ENCODE results near the gene NUDT17. TPM values are rescaled to one million over a fixed set of nuclear protein-coding genes. Genes with fewer than 3 reads are reported as not detected.
A peak's percentile ranks its signal among the peaks of the same experiment; 100 is the strongest.

Gene NUDT17
- polyA plus RNA-seq, 1 of the 3 experiments (the other 2 are of a cell fraction): 8.1 TPM

DNA sequence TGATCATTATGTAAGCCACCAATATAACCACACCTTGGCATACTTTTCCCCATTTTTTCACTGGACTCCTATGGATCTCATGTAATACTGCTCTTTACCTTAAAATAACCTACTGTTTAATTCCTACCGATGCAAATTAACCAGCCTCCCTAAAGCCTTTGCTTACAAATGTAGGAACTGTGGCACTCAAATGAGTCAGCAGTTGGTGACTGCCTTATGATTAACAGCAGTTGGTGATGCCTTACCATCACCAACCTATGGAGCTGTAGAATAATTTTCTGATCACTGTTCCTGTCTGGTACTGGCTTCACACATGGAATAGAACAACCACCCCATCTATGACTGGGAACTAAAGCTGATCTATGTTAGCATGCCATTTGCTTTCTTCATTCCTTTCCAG, 7.8 kb upstream of the NUDT17 start:
- H3K9me2 ChIP-seq: no peaks in the 10 kb centered on the region
- ChIA-PET CTCF (interaction anchor here (1.2 kb wide), 1 partner anchor 10 kb away, joined by 3 read pairs; no protein-coding TSS in a partner anchor), POLR2A (no interaction called here)
- no peak overlapping the region for H3K27ac ChIP-seq (ENCODE audit: low read depth in 2 of 2, low read length in 1 of 2)
- H3K4me3 ChIP-seq (ENCODE audit: low read depth in 2 of 2, low read length in 1 of 2): no peak overlapping the region
- DNase-seq: no peak
- TF ChIP-seq, protein P1, sequence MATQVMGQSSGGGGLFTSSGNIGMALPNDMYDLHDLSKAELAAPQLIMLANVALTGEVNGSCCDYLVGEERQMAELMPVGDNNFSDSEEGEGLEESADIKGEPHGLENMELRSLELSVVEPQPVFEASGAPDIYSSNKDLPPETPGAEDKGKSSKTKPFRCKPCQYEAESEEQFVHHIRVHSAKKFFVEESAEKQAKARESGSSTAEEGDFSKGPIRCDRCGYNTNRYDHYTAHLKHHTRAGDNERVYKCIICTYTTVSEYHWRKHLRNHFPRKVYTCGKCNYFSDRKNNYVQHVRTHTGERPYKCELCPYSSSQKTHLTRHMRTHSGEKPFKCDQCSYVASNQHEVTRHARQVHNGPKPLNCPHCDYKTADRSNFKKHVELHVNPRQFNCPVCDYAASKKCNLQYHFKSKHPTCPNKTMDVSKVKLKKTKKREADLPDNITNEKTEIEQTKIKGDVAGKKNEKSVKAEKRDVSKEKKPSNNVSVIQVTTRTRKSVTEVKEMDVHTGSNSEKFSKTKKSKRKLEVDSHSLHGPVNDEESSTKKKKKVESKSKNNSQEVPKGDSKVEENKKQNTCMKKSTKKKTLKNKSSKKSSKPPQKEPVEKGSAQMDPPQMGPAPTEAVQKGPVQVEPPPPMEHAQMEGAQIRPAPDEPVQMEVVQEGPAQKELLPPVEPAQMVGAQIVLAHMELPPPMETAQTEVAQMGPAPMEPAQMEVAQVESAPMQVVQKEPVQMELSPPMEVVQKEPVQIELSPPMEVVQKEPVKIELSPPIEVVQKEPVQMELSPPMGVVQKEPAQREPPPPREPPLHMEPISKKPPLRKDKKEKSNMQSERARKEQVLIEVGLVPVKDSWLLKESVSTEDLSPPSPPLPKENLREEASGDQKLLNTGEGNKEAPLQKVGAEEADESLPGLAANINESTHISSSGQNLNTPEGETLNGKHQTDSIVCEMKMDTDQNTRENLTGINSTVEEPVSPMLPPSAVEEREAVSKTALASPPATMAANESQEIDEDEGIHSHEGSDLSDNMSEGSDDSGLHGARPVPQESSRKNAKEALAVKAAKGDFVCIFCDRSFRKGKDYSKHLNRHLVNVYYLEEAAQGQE (IDR thresholded peaks at IDR 0.05; ENCODE audit: low read depth, low read length): no peak
- H3K79me2 ChIP-seq (ENCODE audit: insufficient read depth): no peaks in the 10 kb centered on the region; the same call in 1 of the 2 replicates
- H2AFZ ChIP-seq (ENCODE audit: low read depth): no peak overlapping the region
- H3K9ac ChIP-seq: no peak overlapping the region
- H3K4me2 ChIP-seq: no peak overlapping the region
- no peaks in the 10 kb centered on the region for H4K20me1 ChIP-seq (ENCODE audit: insufficient read depth)
- WGBS (ENCODE audit: low lambda C conversion rate): 100% methylated on average over 1 of the region's 1 CpG
- peaks cover 10% of the 10 kb centered on the region for H3F3A ChIP-seq (replicated peaks; ENCODE audit: insufficient read depth)
- peaks cover 67 to 79% of the 10 kb centered on the region in 2 experiments for H3K36me3 ChIP-seq (replicated peaks in 1 of 2; ENCODE audit: control insufficient read depth in 1 of 2, insufficient read depth in 2 of 2, low read length in 1 of 2)
- H3K9me3 ChIP-seq: no peaks in the 10 kb centered on the region
- no peaks in the 10 kb centered on the region for H3K4me1 ChIP-seq (ENCODE audit: control insufficient read depth in 1 of 2, insufficient read depth in 2 of 2, low read depth in 1 of 2, low read length in 1 of 2)
- H3K27me3 ChIP-seq (ENCODE audit: insufficient read depth): no peaks in the 10 kb centered on the region

DNA sequence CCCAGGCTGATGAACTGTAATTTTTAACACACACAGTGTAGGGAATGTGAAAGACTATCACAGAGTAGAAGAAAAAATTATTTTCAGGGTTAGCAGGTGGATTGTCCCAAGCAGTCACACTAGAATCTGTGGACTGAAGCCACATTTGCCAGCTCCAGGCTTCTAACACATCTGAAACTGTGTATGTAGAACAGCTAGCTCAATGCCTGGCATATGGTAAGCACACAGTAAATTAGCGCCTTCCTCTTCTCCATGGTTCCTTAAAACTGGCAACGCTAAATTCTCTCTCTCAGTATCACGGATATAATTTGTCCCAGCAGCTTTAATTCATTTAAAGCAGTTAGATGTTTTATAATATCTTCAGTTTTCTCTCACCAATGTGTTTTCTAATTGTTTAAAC, 2.4 kb upstream of the NUDT17 start:
- no peak overlapping the region for H2AFZ ChIP-seq (ENCODE audit: low read depth)
- no peaks in the 10 kb centered on the region for H4K20me1 ChIP-seq (ENCODE audit: insufficient read depth)
- H3K9me3 ChIP-seq: no peaks in the 10 kb centered on the region
- TF ChIP-seq RXRA (IDR thresholded peaks at IDR 0.05; ENCODE audit: borderline replicate concordance, low read depth): no peak
- TF ChIP-seq TAF1 (IDR thresholded peaks at IDR 0.05; ENCODE audit: borderline replicate concordance, low read depth, low read length): no peak
- no peak for TF ChIP-seq GABPA (IDR thresholded peaks at IDR 0.05; ENCODE audit: low read depth)
- no peaks in the 10 kb centered on the region for H3K79me2 ChIP-seq (ENCODE audit: insufficient read depth)
- H3K9me2 ChIP-seq: no peaks in the 10 kb centered on the region
- CTCF ChIA-PET: interaction anchor here (5.4 to 5.7 kb wide), 3 partner anchors 15 to 48 kb away, joined by 45 to 162 read pairs (median 121); partner anchors contain the start of genes PIAS3, POLR3C and RNF115
- H3K4me3 ChIP-seq (ENCODE audit: low read depth in 2 of 2, low read length in 1 of 2): no peak overlapping the region
- H3F3A ChIP-seq (replicated peaks; ENCODE audit: insufficient read depth): peaks cover 27% of the 10 kb centered on the region
- H3K9ac ChIP-seq: no peak overlapping the region
- POLR2A ChIA-PET: interaction anchor here (5.6 kb wide), 1 partner anchor 15 kb away, joined by 66 read pairs; the partner anchor contains the start of gene PIAS3
- no peak for DNase-seq
- H3K36me3 ChIP-seq (replicated peaks in 1 of 2; ENCODE audit: control insufficient read depth in 1 of 2, insufficient read depth in 2 of 2, low read length in 1 of 2): peaks cover 37 to 49% of the 10 kb centered on the region in 2 experiments
- H3K27ac ChIP-seq (ENCODE audit: low read depth in 2 of 2, low read length in 1 of 2): no peak overlapping the region
- 98% methylated on average over 3 of the region's 3 CpGs for WGBS (ENCODE audit: low lambda C conversion rate)
- H3K27me3 ChIP-seq (ENCODE audit: insufficient read depth): no peaks in the 10 kb centered on the region
- H3K4me1 ChIP-seq (ENCODE audit: control insufficient read depth in 1 of 2, insufficient read depth in 2 of 2, low read depth in 1 of 2, low read length in 1 of 2): peaks cover 0 to 13% of the 10 kb centered on the region in 2 experiments; a peak in 2 of 4 replicates
- H3K4me2 ChIP-seq: no peak overlapping the region

DNA sequence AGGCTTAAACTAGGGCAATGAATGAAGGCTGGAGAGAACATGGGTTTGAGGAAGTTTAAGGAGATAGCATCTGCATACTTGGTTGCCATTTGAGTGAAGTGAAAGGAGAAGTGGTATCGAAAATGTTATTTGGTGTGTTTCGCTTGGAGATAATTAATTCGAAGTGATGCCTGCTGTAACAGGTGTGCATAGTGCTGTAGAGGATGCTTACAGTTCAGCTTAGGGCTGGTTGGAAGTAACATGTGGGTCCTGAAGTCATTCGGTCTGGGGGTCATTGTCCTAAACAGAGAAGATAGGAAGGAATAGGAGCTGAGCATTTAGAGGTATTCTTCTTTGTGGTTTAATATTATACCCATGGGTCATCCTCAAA, 301 bp upstream of the NUDT17 start:
- H3K9ac ChIP-seq: peak overlapping the region; percentile 73
- TF ChIP-seq EP300 (IDR thresholded peaks at IDR 0.05; ENCODE audit: borderline replicate concordance in 1 of 2, low read depth in 1 of 2, low read length in 1 of 2) (no peak), RFX5 (IDR thresholded peaks at IDR 0.05; ENCODE audit: low read length) (no peak), EZH2phosphoT487 (IDR thresholded peaks at IDR 0.05; ENCODE audit: borderline replicate concordance, low read depth) (no peak), FOXM1 (IDR thresholded peaks at IDR 0.05; ENCODE audit: low read depth) (no peak), FOXJ3 (CRISPR knock-in tag; IDR thresholded peaks at IDR 0.05) (no peak), YY1 (IDR thresholded peaks at IDR 0.05; ENCODE audit: low read depth) (no peak)
- TF ChIP-seq, protein P2, sequence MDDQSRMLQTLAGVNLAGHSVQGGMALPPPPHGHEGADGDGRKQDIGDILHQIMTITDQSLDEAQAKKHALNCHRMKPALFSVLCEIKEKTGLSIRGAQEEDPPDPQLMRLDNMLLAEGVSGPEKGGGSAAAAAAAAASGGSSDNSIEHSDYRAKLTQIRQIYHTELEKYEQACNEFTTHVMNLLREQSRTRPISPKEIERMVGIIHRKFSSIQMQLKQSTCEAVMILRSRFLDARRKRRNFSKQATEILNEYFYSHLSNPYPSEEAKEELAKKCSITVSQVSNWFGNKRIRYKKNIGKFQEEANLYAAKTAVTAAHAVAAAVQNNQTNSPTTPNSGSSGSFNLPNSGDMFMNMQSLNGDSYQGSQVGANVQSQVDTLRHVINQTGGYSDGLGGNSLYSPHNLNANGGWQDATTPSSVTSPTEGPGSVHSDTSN (IDR thresholded peaks at IDR 0.05): no peak
- TF ChIP-seq, protein P3, sequence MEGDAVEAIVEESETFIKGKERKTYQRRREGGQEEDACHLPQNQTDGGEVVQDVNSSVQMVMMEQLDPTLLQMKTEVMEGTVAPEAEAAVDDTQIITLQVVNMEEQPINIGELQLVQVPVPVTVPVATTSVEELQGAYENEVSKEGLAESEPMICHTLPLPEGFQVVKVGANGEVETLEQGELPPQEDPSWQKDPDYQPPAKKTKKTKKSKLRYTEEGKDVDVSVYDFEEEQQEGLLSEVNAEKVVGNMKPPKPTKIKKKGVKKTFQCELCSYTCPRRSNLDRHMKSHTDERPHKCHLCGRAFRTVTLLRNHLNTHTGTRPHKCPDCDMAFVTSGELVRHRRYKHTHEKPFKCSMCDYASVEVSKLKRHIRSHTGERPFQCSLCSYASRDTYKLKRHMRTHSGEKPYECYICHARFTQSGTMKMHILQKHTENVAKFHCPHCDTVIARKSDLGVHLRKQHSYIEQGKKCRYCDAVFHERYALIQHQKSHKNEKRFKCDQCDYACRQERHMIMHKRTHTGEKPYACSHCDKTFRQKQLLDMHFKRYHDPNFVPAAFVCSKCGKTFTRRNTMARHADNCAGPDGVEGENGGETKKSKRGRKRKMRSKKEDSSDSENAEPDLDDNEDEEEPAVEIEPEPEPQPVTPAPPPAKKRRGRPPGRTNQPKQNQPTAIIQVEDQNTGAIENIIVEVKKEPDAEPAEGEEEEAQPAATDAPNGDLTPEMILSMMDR (IDR thresholded peaks at IDR 0.05): no peak
- TF ChIP-seq, protein P4, sequence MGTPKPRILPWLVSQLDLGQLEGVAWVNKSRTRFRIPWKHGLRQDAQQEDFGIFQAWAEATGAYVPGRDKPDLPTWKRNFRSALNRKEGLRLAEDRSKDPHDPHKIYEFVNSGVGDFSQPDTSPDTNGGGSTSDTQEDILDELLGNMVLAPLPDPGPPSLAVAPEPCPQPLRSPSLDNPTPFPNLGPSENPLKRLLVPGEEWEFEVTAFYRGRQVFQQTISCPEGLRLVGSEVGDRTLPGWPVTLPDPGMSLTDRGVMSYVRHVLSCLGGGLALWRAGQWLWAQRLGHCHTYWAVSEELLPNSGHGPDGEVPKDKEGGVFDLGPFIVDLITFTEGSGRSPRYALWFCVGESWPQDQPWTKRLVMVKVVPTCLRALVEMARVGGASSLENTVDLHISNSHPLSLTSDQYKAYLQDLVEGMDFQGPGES (IDR thresholded peaks at IDR 0.05; ENCODE audit: low read depth, low read length): no peak

More for the DNA sequence above, 301 bp upstream of the NUDT17 start:
- Histone ChIP-seq H3K4me2 (peak overlapping the region; percentile 96), H3K79me2 (ENCODE audit: insufficient read depth) (no peaks in the 10 kb centered on the region), H3K27me3 (ENCODE audit: insufficient read depth) (no peaks in the 10 kb centered on the region), H3F3A (replicated peaks; ENCODE audit: insufficient read depth) (peaks cover 46% of the 10 kb centered on the region), H2AFZ (ENCODE audit: low read depth) (peak overlapping the region; percentile 77; the same call in 1 of the 2 replicates), H3K4me1 (ENCODE audit: control insufficient read depth in 1 of 2, insufficient read depth in 2 of 2, low read depth in 1 of 2, low read length in 1 of 2) (peaks cover 1 to 13% of the 10 kb centered on the region in 2 experiments; a peak in 2 of 4 replicates), H3K27ac (ENCODE audit: low read depth in 2 of 2, low read length in 1 of 2) (no peak overlapping the region; a peak in 1 of 4 replicates), H3K36me3 (replicated peaks in 1 of 2; ENCODE audit: control insufficient read depth in 1 of 2, insufficient read depth in 2 of 2, low read length in 1 of 2) (peaks cover 35 to 57% of the 10 kb centered on the region in 2 experiments), H3K4me3 (ENCODE audit: low read depth in 2 of 2, low read length in 1 of 2) (peak overlapping the region; percentile 60 to 68), H4K20me1 (ENCODE audit: insufficient read depth) (no peaks in the 10 kb centered on the region), H3K9me2 (no peaks in the 10 kb centered on the region), H3K9me3 (no peaks in the 10 kb centered on the region)
- ChIA-PET POLR2A (interaction anchor here (0.7 to 5.6 kb wide), 3 partner anchors 13 to 82 kb away, joined by 3 to 66 read pairs (median 4); partner anchors contain the start of genes PIAS3, POLR3C, RBM8A and RNF115), CTCF (interaction anchor here (0.6 to 5.7 kb wide), 38 partner anchors 8 to 246 kb away, joined by 3 to 162 read pairs (median 6); partner anchors contain the start of genes ANKRD34A, ANKRD35, HJV and ITGA10)
- WGBS (ENCODE audit: low lambda C conversion rate): under 1% methylated on average over 4 of the region's 4 CpGs
- no peak for DNase-seq
